HepG2 (cell line): Measurements from ENCODE around the gene TRPC6. TPM values are rescaled to one million over a fixed set of nuclear protein-coding genes. Genes with fewer than 3 reads are reported as not detected.

ENCODE experiments used
- ATAC-seq: fragments of 200-7000 bp; cut with Tn5 transposase; 3 replicates; pipeline ENCODE4 v1.9.1; 2020; ENCODE audit warnings: mild to moderate bottlenecking, moderate library complexity
- BruUV-seq: library from RNA; stranded (reverse); fragments of 400-500 nt; replicated peaks from 2 replicates; lab custom pipeline; 2021; lab: Mats Ljungman, UMichigan
- CTCF ChIA-PET: fragments of 300-600 bp; formaldehyde crosslinking; extraction: SDS; loops from one replicate; lab custom pipeline; 2021; ENCODE audit warnings: low total read pairs, inconsistent platforms, low intra/inter-chr PET ratio; lab: Yijun Ruan, JAX
- POLR2A ChIA-PET: fragments of 350-600 bp; sonication (Branson Sonifier 250); formaldehyde crosslinking; loops from one replicate; lab custom pipeline; 2020; ENCODE audit warnings: antibody characterized with exemption, inconsistent platforms; lab: Yijun Ruan, JAX
- DNase-seq: peaks from one replicate; pipeline ENCODE4 v3.0.0-alpha.2; 2015; ENCODE audit warnings: low spot score
- FAIRE-seq: peaks from 3 replicates; lab custom pipeline; 2011; peaks lifted over from hg19 to GRCh38; lab: Jason Lieb, UNC
- H2AFZ ChIP-seq: one replicate; pipeline ENCODE4 v1.6.1; 2011; ENCODE audit warnings: low read length, inconsistent platforms
- H3K27ac ChIP-seq: fragments of 300-600 bp; 3 replicates; pipeline ENCODE4 v1.8.0; 2011; ENCODE audit warnings: mixed run types, mild to moderate bottlenecking, mixed read lengths, low read length, inconsistent platforms; ENCODE audit not compliant: insufficient read depth; ENCODE audit errors: extremely low read length
- H3K27me3 ChIP-seq, 2 experiments: fragments of 200-600 bp in 1 of 2; 2 replicates in 1 of 2; 3 replicates in 1 of 2; pipeline versions ENCODE4 v1.6.0 to v1.8.0; 2011; ENCODE audit warnings: low read length in 2 of 2, mild to moderate bottlenecking in 2 of 2, moderate library complexity in 2 of 2, inconsistent platforms in 1 of 2; ENCODE audit not compliant: insufficient read depth in 2 of 2, control insufficient read depth in 1 of 2
- H3K36me3 ChIP-seq, 2 experiments: fragments of 200-600 bp in 1 of 2; replicated peaks in 1 of 2; 2 replicates in 1 of 2; 3 replicates in 1 of 2; pipeline versions ENCODE4 v1.5.1 to v1.8.0; 2011; ENCODE audit warnings: low read length in 2 of 2, inconsistent platforms in 1 of 2; ENCODE audit not compliant: insufficient read depth in 2 of 2, control insufficient read depth in 1 of 2
- H3K4me1 ChIP-seq: 2 replicates; pipeline ENCODE4 v1.5.1; 2012; ENCODE audit warnings: low read length, inconsistent platforms; ENCODE audit not compliant: insufficient read depth
- H3K4me2 ChIP-seq: 2 replicates; pipeline ENCODE4 v1.6.0; 2011; ENCODE audit warnings: low read depth, low read length, inconsistent platforms
- H3K4me3 ChIP-seq, 3 experiments: fragments of 200-600 bp in 1 of 3; sonication (generic), shearing (Covaris generic) in 1 of 3; replicated peaks in 1 of 3; 2 replicates each; pipeline ENCODE4 v1.5.1; 2011 to 2016; ENCODE audit warnings: low read length in 3 of 3, inconsistent platforms in 2 of 3, low read depth in 2 of 3, mild to moderate bottlenecking in 2 of 3, control low read depth in 1 of 3, mixed read lengths in 1 of 3; ENCODE audit not compliant: insufficient read depth in 1 of 3
- H3K79me2 ChIP-seq: one replicate; pipeline ENCODE4 v1.6.1; 2011; ENCODE audit warnings: low read length, inconsistent platforms; ENCODE audit not compliant: insufficient read depth
- H3K9ac ChIP-seq: 2 replicates; pipeline ENCODE4 v1.6.0; 2011; ENCODE audit warnings: mild to moderate bottlenecking, low read depth, low read length, inconsistent platforms; ENCODE audit not compliant: insufficient read depth
- H3K9me3 ChIP-seq: 2 replicates; pipeline ENCODE4 v1.5.1; 2012; ENCODE audit warnings: mild to moderate bottlenecking, low read length
- H4K20me1 ChIP-seq: 2 replicates; pipeline ENCODE4 v1.6.0; 2011; ENCODE audit warnings: inconsistent platforms, mild to moderate bottlenecking, low read length, moderate library complexity; ENCODE audit not compliant: insufficient read depth
- AGO1 ChIP-seq: fragments of 200-400 bp; formaldehyde crosslinking; IDR thresholded peaks from 2 replicates; pipeline ENCODE4 v1.6.1; 2017; ENCODE audit warnings: mild to moderate bottlenecking, low read depth, low read length, moderate library complexity; ENCODE audit not compliant: poor library complexity, severe bottlenecking
- CHCHD3 ChIP-seq: sonication (generic); formaldehyde crosslinking; IDR thresholded peaks from 2 replicates; pipeline ENCODE4 v1.8.0; 2022; ENCODE audit warnings: mild to moderate bottlenecking, missing genetic modification reagents, moderate library complexity
- NFATC3 ChIP-seq: sonication (generic); formaldehyde crosslinking; IDR thresholded peaks from 2 replicates; pipeline ENCODE4 v1.5.1; 2020; ENCODE audit warnings: mild to moderate bottlenecking, missing genetic modification reagents
- NFE2L2 ChIP-seq: fragments of 150-350 bp; IDR thresholded peaks from 2 replicates; pipeline ENCODE4 v1.6.1; 2014; ENCODE audit warnings: low read length
- SATB2 ChIP-seq: sonication (generic); formaldehyde crosslinking; IDR thresholded peaks from 2 replicates; pipeline ENCODE4 v1.5.0; 2020; ENCODE audit warnings: missing genetic modification reagents
- ZNF136 ChIP-seq: sonication (generic); formaldehyde crosslinking; IDR thresholded peaks from 2 replicates; pipeline ENCODE4 v1.8.1; 2022; ENCODE audit warnings: low read depth, mild to moderate bottlenecking, moderate library complexity, missing genetic modification reagents
- ZNF451 ChIP-seq: sonication (generic); formaldehyde crosslinking; IDR thresholded peaks from 2 replicates; pipeline ENCODE4 v1.5.0; 2020; ENCODE audit warnings: mild to moderate bottlenecking, missing genetic modification reagents
- ZNF782 ChIP-seq: sonication (generic); formaldehyde crosslinking; IDR thresholded peaks from 2 replicates; pipeline ENCODE4 v1.4.0; 2020; ENCODE audit warnings: missing genetic modification reagents, mild to moderate bottlenecking, borderline replicate concordance
- WGBS: methylation state at CpG from one replicate; pipeline ENCODE4 v1.1.6; 2017; ENCODE audit warnings: low lambda C conversion rate; 5-methylcytosine and 5-hydroxymethylcytosine counted together
- in situ Hi-C: cut with HindIII; loops from 2 replicates; pipeline ENCODE4 v1.10.0; 2017; ENCODE audit warnings: low pct_unique_long_range_greater_than_20kb; ENCODE audit not compliant: extremely low pct_ligation_motif_present
- intact Hi-C: fragments of 100-400 bp; cut with micrococcal nuclease; formaldehyde crosslinking; loops from one replicate; pipeline ENCODE4 v1.10.0; 2022; ENCODE audit not compliant: unreplicated experiment
- polyA plus RNA-seq, 8 experiments: library from polyadenylated mRNA; depleted of rRNA in 3 of 8; stranded (reverse) in 7 of 8; unstranded in 1 of 8; fragments of >200 nt; fragmentation: Illumina TruSeq in 4 of 8; extraction: Trizol in 4 of 8; gene quantifications; 2 replicates each; pipeline versions ENCODE4 v1.2.1 to v1.2.3, GENCODE V29; 2011 to 2016; ENCODE audit warnings: low read depth in 4 of 8, missing spikeins in 1 of 8, mixed read lengths in 1 of 8; ENCODE audit not compliant: insufficient read depth in 1 of 8
- total RNA-seq, 5 experiments: library from RNA; depleted of rRNA; stranded (reverse); fragments of >200 nt; fragmentation: Illumina TruSeq; extraction: Trizol; gene quantifications; 2 replicates each; pipeline ENCODE4 v1.2.3, GENCODE V29; 2016; ENCODE audit warnings: low read depth in 1 of 5
- TF ChIP-seq, protein P1 (sequence below): sonication (generic); formaldehyde crosslinking; IDR thresholded peaks from 2 replicates; pipeline ENCODE4 v1.5.1; 2020; ENCODE audit warnings: mild to moderate bottlenecking, missing genetic modification reagents, moderate library complexity
- TF ChIP-seq, protein P2 (sequence below): sonication (generic); formaldehyde crosslinking; IDR thresholded peaks from 2 replicates; pipeline ENCODE4 v1.9.0; 2021; ENCODE audit warnings: missing genetic modification reagents, borderline replicate concordance
- TF ChIP-seq, protein P3 (sequence below): sonication (generic); formaldehyde crosslinking; conservative IDR thresholded peaks from 2 replicates; pipeline ENCODE4 v1.8.0; 2022; ENCODE audit warnings: low read depth, missing genetic modification reagents
- TF ChIP-seq, protein P4 (sequence below): sonication (generic); formaldehyde crosslinking; IDR thresholded peaks from 2 replicates; pipeline ENCODE4 v1.4.0; 2020; ENCODE audit warnings: missing genetic modification reagents
- TF ChIP-seq, protein P5 (sequence below): sonication (generic); formaldehyde crosslinking; IDR thresholded peaks from 2 replicates; pipeline ENCODE4 v1.4.0; 2020; ENCODE audit warnings: missing genetic modification reagents
- TF ChIP-seq, protein P6 (sequence below): sonication (generic); formaldehyde crosslinking; IDR thresholded peaks from 2 replicates; pipeline ENCODE4 v1.8.0; 2022; ENCODE audit warnings: mild to moderate bottlenecking, missing genetic modification reagents, moderate library complexity

TRPC6 gene
- total and polyA plus RNA-seq, 2 of the 13 experiments (the other 11 are each of a cell fraction or from before 2014, with no cell fraction given): not detected

DNA sequence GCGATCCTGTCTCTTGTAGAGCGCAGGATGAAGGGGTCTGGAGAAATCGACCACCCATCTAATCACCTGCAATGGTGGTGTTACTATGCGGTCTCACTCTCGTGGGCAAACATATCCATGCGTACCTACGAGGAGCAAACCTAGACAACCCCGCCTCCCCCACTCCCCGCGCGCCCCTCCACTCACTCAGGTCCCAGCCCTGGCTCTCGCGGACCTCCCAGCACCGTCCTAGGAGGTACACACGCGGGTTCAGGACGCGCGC is 887 bp downstream of the TRPC6 start:
- WGBS: 13% methylated on average over 9 of the region's 19 CpGs
- BruUV-seq: no TSS peak
- H3K79me2 ChIP-seq: no peaks in the 10 kb centered on the region
- CTCF ChIA-PET: no interaction called here
- no peaks in the 10 kb centered on the region for H3K9me3 ChIP-seq
- DNase-seq (no peak), FAIRE-seq (no peak), ATAC-seq (no peak)
- H3K27ac ChIP-seq: no peak overlapping the region
- H2AFZ ChIP-seq: no peak overlapping the region
- no peak overlapping the region for H3K4me3 ChIP-seq
- intact Hi-C loops (no loop called here), in situ Hi-C loops (no loop called here)
- H3K27me3 ChIP-seq: peaks cover 0 to 11% of the 10 kb centered on the region in 2 experiments; a peak in 2 of 5 replicates
- H3K4me2 ChIP-seq: no peak overlapping the region
- POLR2A ChIA-PET: no interaction called here
- H3K9ac ChIP-seq: no peak overlapping the region
- H3K4me1 ChIP-seq: no peaks in the 10 kb centered on the region
- H3K36me3 ChIP-seq: no peaks in the 10 kb centered on the region
- H4K20me1 ChIP-seq: no peaks in the 10 kb centered on the region
- TF ChIP-seq, protein P1, sequence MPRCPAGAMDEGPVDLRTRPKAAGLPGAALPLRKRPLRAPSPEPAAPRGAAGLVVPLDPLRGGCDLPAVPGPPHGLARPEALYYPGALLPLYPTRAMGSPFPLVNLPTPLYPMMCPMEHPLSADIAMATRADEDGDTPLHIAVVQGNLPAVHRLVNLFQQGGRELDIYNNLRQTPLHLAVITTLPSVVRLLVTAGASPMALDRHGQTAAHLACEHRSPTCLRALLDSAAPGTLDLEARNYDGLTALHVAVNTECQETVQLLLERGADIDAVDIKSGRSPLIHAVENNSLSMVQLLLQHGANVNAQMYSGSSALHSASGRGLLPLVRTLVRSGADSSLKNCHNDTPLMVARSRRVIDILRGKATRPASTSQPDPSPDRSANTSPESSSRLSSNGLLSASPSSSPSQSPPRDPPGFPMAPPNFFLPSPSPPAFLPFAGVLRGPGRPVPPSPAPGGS (CRISPR knock-in tag): no peak
- TF ChIP-seq ZNF136 (no peak), ZNF782 (CRISPR knock-in tag) (no peak), SATB2 (CRISPR knock-in tag) (no peak), AGO1 (no peak), ZNF451 (CRISPR knock-in tag) (no peak), CHCHD3 (CRISPR knock-in tag) (no peak), NFATC3 (CRISPR knock-in tag) (no peak), NFE2L2 (no peak)
- TF ChIP-seq, protein P2, sequence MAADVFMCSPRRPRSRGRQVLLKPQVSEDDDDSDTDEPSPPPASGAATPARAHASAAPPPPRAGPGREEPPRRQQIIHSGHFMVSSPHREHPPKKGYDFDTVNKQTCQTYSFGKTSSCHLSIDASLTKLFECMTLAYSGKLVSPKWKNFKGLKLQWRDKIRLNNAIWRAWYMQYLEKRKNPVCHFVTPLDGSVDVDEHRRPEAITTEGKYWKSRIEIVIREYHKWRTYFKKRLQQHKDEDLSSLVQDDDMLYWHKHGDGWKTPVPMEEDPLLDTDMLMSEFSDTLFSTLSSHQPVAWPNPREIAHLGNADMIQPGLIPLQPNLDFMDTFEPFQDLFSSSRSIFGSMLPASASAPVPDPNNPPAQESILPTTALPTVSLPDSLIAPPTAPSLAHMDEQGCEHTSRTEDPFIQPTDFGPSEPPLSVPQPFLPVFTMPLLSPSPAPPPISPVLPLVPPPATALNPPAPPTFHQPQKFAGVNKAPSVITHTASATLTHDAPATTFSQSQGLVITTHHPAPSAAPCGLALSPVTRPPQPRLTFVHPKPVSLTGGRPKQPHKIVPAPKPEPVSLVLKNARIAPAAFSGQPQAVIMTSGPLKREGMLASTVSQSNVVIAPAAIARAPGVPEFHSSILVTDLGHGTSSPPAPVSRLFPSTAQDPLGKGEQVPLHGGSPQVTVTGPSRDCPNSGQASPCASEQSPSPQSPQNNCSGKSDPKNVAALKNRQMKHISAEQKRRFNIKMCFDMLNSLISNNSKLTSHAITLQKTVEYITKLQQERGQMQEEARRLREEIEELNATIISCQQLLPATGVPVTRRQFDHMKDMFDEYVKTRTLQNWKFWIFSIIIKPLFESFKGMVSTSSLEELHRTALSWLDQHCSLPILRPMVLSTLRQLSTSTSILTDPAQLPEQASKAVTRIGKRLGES (CRISPR knock-in tag): no peak
- TF ChIP-seq, protein P3, sequence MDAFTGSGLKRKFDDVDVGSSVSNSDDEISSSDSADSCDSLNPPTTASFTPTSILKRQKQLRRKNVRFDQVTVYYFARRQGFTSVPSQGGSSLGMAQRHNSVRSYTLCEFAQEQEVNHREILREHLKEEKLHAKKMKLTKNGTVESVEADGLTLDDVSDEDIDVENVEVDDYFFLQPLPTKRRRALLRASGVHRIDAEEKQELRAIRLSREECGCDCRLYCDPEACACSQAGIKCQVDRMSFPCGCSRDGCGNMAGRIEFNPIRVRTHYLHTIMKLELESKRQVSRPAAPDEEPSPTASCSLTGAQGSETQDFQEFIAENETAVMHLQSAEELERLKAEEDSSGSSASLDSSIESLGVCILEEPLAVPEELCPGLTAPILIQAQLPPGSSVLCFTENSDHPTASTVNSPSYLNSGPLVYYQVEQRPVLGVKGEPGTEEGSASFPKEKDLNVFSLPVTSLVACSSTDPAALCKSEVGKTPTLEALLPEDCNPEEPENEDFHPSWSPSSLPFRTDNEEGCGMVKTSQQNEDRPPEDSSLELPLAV (CRISPR knock-in tag): no peak
- TF ChIP-seq, protein P4, sequence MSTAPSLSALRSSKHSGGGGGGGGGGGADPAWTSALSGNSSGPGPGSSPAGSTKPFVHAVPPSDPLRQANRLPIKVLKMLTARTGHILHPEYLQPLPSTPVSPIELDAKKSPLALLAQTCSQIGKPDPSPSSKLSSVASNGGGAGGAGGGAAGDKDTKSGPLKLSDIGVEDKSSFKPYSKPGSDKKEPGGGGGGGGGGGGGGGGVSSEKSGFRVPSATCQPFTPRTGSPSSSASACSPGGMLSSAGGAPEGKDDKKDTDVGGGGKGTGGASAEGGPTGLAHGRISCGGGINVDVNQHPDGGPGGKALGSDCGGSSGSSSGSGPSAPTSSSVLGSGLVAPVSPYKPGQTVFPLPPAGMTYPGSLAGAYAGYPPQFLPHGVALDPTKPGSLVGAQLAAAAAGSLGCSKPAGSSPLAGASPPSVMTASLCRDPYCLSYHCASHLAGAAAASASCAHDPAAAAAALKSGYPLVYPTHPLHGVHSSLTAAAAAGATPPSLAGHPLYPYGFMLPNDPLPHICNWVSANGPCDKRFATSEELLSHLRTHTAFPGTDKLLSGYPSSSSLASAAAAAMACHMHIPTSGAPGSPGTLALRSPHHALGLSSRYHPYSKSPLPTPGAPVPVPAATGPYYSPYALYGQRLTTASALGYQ (CRISPR knock-in tag): no peak
- TF ChIP-seq, protein P5, sequence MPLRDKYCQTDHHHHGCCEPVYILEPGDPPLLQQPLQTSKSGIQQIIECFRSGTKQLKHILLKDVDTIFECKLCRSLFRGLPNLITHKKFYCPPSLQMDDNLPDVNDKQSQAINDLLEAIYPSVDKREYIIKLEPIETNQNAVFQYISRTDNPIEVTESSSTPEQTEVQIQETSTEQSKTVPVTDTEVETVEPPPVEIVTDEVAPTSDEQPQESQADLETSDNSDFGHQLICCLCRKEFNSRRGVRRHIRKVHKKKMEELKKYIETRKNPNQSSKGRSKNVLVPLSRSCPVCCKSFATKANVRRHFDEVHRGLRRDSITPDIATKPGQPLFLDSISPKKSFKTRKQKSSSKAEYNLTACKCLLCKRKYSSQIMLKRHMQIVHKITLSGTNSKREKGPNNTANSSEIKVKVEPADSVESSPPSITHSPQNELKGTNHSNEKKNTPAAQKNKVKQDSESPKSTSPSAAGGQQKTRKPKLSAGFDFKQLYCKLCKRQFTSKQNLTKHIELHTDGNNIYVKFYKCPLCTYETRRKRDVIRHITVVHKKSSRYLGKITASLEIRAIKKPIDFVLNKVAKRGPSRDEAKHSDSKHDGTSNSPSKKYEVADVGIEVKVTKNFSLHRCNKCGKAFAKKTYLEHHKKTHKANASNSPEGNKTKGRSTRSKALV (CRISPR knock-in tag): no peak
- TF ChIP-seq, protein P6, sequence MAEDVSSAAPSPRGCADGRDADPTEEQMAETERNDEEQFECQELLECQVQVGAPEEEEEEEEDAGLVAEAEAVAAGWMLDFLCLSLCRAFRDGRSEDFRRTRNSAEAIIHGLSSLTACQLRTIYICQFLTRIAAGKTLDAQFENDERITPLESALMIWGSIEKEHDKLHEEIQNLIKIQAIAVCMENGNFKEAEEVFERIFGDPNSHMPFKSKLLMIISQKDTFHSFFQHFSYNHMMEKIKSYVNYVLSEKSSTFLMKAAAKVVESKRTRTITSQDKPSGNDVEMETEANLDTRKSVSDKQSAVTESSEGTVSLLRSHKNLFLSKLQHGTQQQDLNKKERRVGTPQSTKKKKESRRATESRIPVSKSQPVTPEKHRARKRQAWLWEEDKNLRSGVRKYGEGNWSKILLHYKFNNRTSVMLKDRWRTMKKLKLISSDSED (CRISPR knock-in tag): no peak
